ENCODE measurements around the gene KIF1A.

Gene KIF1A

GRCh38 chr2:240836781-240837467, 16.9 kb upstream of the KIF1A start:
- POLR2A ChIA-PET = no interaction called here
- CTCF ChIA-PET = interaction anchor here (1.1 to 1.2 kb wide), 2 partner anchors 24 to 323 kb away, joined by 3 to 6 read pairs; no protein-coding TSS in a partner anchor

GRCh38 chr2:240835528-240835927, 15.5 kb upstream of the KIF1A start:
- DNase-seq (ENCODE audit: low read depth, low spot score) = no peak
- POLR2A ChIA-PET = no interaction called here
- no peak overlapping the region for H3K4me3 ChIP-seq (ENCODE audit: low read depth, low read length)
- CTCF ChIA-PET = no interaction called here
- no peak for TF ChIP-seq CTCF (IDR thresholded peaks at IDR 0.05; ENCODE audit: insufficient read depth, low read length, missing control alignments)

More at GRCh38 chr2:240836781-240837467, 16.9 kb upstream of the KIF1A start:
- TF ChIP-seq CTCF (IDR thresholded peaks at IDR 0.05; ENCODE audit: insufficient read depth, low read length, missing control alignments) = no peak
- DNase-seq (ENCODE audit: low read depth, low spot score) = no peak
- H3K4me3 ChIP-seq (ENCODE audit: low read depth, low read length) = no peak overlapping the region

GRCh38 chr2:240834377-240834975, 14.5 kb upstream of the KIF1A start:
- no peak for TF ChIP-seq CTCF (IDR thresholded peaks at IDR 0.05; ENCODE audit: insufficient read depth, low read length, missing control alignments)
- DNase-seq (ENCODE audit: low read depth, low spot score) = no peak
- H3K4me3 ChIP-seq (ENCODE audit: low read depth, low read length) = no peak overlapping the region
- POLR2A ChIA-PET = no interaction called here
- CTCF ChIA-PET = interaction anchor here (1.3 to 1.9 kb wide), 2 partner anchors 10 to 17 kb away, joined by 3 to 7 read pairs; no protein-coding TSS in a partner anchor

GRCh38 chr2:240833724-240834285, 13.8 kb upstream of the KIF1A start:
- no peak for TF ChIP-seq CTCF (IDR thresholded peaks at IDR 0.05; ENCODE audit: insufficient read depth, low read length, missing control alignments)
- ChIA-PET CTCF (interaction anchor here (0.6 to 1.9 kb wide), 3 partner anchors 10 to 433 kb away, joined by 3 to 7 read pairs (median 3); no protein-coding TSS in a partner anchor), POLR2A (no interaction called here)

GRCh38 chr2:240832921-240833494, 13.0 kb upstream of the KIF1A start:
- CTCF ChIA-PET = interaction anchor here (1.1 to 1.9 kb wide), 2 partner anchors 18 to 319 kb away, joined by 4 to 7 read pairs; no protein-coding TSS in a partner anchor
- POLR2A ChIA-PET = no interaction called here
- H3K4me3 ChIP-seq (ENCODE audit: low read depth, low read length) = no peak overlapping the region
- no peak for DNase-seq (ENCODE audit: low read depth, low spot score)
- no peak for TF ChIP-seq CTCF (IDR thresholded peaks at IDR 0.05; ENCODE audit: insufficient read depth, low read length, missing control alignments)

More at GRCh38 chr2:240833724-240834285, 13.8 kb upstream of the KIF1A start:
- H3K4me3 ChIP-seq (ENCODE audit: low read depth, low read length) = no peak overlapping the region
- DNase-seq (ENCODE audit: low read depth, low spot score) = no peak
